Measurements from ENCODE around the gene DIAPH3.
A peak's percentile ranks its signal among the peaks of the same experiment; 100 is the strongest.

Gene DIAPH3

GRCh38 chr13:59924256-59924655 is 239.5 kb downstream of the DIAPH3 start:
- DNase-seq (ENCODE audit: insufficient read length, low spot score) (no peak), FAIRE-seq (no peak)
- TF ChIP-seq POLR2AphosphoS5 (IDR thresholded peaks at IDR 0.05; ENCODE audit: low read depth, low read length) (no peak), POLR2A (IDR thresholded peaks at IDR 0.05; ENCODE audit: low read depth, low read length) (no peak), PAX5 (IDR thresholded peaks at IDR 0.05; ENCODE audit: insufficient read depth, low read length, severe bottlenecking) (no peak), TAF1 (IDR thresholded peaks at IDR 0.05; ENCODE audit: low read depth, low read length) (no peak), SPI1 (IDR thresholded peaks at IDR 0.05; ENCODE audit: low read depth, low read length) (no peak), POU2F2 (IDR thresholded peaks at IDR 0.05; ENCODE audit: low read depth, low read length) (no peak)

DNA sequence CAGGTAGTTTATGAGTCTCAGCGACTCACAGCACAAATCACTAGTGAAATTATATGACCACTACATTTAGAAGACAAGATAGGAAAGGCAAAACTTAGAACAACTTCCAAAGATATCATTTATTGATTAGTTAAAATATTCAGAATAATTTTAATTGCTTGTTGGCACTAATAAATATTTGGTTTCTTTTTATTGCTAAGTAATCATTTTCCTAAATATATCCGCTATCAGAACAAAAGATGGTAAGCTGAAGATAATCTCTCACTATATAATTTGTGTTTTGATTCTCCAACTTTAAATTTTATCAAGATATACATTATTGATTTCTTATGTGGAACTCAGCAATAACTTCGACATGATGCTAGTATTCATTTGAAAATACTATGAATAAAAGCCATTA is 248.5 kb downstream of the DIAPH3 start:
- TF ChIP-seq POLR2A (IDR thresholded peaks at IDR 0.05; ENCODE audit: low read depth, low read length): no peak
- TF ChIP-seq SPI1 (IDR thresholded peaks at IDR 0.05; ENCODE audit: low read depth, low read length): no peak
- no peak for TF ChIP-seq POU2F2 (IDR thresholded peaks at IDR 0.05; ENCODE audit: low read depth, low read length)
- TF ChIP-seq PAX5 (IDR thresholded peaks at IDR 0.05; ENCODE audit: insufficient read depth, low read length, severe bottlenecking): no peak
- no peak for TF ChIP-seq POLR2AphosphoS5 (IDR thresholded peaks at IDR 0.05; ENCODE audit: low read depth, low read length)
- no peak for TF ChIP-seq TAF1 (IDR thresholded peaks at IDR 0.05; ENCODE audit: low read depth, low read length)
- FAIRE-seq (no peak), DNase-seq (ENCODE audit: insufficient read length, low spot score) (no peak)

GRCh38 chr13:59914556-59914955 is 249.2 kb downstream of the DIAPH3 start:
- TF ChIP-seq POU2F2 (IDR thresholded peaks at IDR 0.05; ENCODE audit: low read depth, low read length) (no peak), POLR2AphosphoS5 (IDR thresholded peaks at IDR 0.05; ENCODE audit: low read depth, low read length) (no peak), PAX5 (IDR thresholded peaks at IDR 0.05; ENCODE audit: insufficient read depth, low read length, severe bottlenecking) (no peak), TAF1 (IDR thresholded peaks at IDR 0.05; ENCODE audit: low read depth, low read length) (no peak), SPI1 (IDR thresholded peaks at IDR 0.05; ENCODE audit: low read depth, low read length) (no peak), POLR2A (IDR thresholded peaks at IDR 0.05; ENCODE audit: low read depth, low read length) (no peak)
- FAIRE-seq (no peak), DNase-seq (ENCODE audit: insufficient read length, low spot score) (no peak)

GRCh38 chr13:59906413-59907049 is 257.2 kb downstream of the DIAPH3 start:
- TF ChIP-seq POU2F2 (IDR thresholded peaks at IDR 0.05; ENCODE audit: low read depth, low read length): no peak
- no peak for TF ChIP-seq POLR2A (IDR thresholded peaks at IDR 0.05; ENCODE audit: low read depth, low read length)
- TF ChIP-seq TAF1 (IDR thresholded peaks at IDR 0.05; ENCODE audit: low read depth, low read length): no peak
- TF ChIP-seq PAX5 (IDR thresholded peaks at IDR 0.05; ENCODE audit: insufficient read depth, low read length, severe bottlenecking): no peak
- TF ChIP-seq POLR2AphosphoS5 (IDR thresholded peaks at IDR 0.05; ENCODE audit: low read depth, low read length): no peak
- TF ChIP-seq SPI1 (IDR thresholded peaks at IDR 0.05; ENCODE audit: low read depth, low read length): no peak
- FAIRE-seq (peak; percentile 78), DNase-seq (ENCODE audit: insufficient read length, low spot score) (no peak)

DNA sequence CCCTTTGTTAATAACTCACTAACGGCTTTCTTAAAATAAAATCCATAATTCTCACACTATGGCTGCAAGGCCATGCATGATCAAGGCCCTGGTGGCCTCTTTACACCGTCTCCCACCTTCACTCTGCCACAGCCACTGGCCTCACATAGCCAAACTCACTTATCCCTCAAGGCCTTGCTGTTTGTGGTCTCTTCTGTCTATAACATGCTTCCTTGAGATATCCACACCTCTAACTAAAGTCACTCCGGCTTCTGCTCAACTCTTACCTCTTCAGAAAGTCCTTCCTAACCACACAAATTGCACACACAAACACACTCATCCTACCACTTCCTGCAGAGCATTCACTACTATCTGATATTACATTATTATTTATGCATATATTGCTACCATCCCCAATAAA is 262.5 kb downstream of the DIAPH3 start:
- no peak for TF ChIP-seq TAF1 (IDR thresholded peaks at IDR 0.05; ENCODE audit: low read depth, low read length)
- TF ChIP-seq SPI1 (IDR thresholded peaks at IDR 0.05; ENCODE audit: low read depth, low read length): no peak
- no peak for TF ChIP-seq PAX5 (IDR thresholded peaks at IDR 0.05; ENCODE audit: insufficient read depth, low read length, severe bottlenecking)
- TF ChIP-seq POU2F2 (IDR thresholded peaks at IDR 0.05; ENCODE audit: low read depth, low read length): no peak
- no peak for TF ChIP-seq POLR2AphosphoS5 (IDR thresholded peaks at IDR 0.05; ENCODE audit: low read depth, low read length)
- no peak for TF ChIP-seq POLR2A (IDR thresholded peaks at IDR 0.05; ENCODE audit: low read depth, low read length)
- FAIRE-seq: no peak
- DNase-seq (ENCODE audit: insufficient read length, low spot score): no peak

- no peak for DNase-seq (ENCODE audit: insufficient read length, low spot score)
- no peak for TF ChIP-seq TAF1 (IDR thresholded peaks at IDR 0.05; ENCODE audit: low read depth, low read length)
- TF ChIP-seq POU2F2 (IDR thresholded peaks at IDR 0.05; ENCODE audit: low read depth, low read length): no peak
- TF ChIP-seq SPI1 (IDR thresholded peaks at IDR 0.05; ENCODE audit: low read depth, low read length): no peak
- TF ChIP-seq POLR2A (IDR thresholded peaks at IDR 0.05; ENCODE audit: low read depth, low read length): no peak
- no peak for TF ChIP-seq POLR2AphosphoS5 (IDR thresholded peaks at IDR 0.05; ENCODE audit: low read depth, low read length)
- TF ChIP-seq PAX5 (IDR thresholded peaks at IDR 0.05; ENCODE audit: insufficient read depth, low read length, severe bottlenecking): no peak
- FAIRE-seq: no peak
These were observed 265.7 kb downstream of the DIAPH3 start for GRCh38 chr13:59898066-59898465.

- FAIRE-seq: no peak
- DNase-seq (ENCODE audit: insufficient read length, low spot score): no peak
- TF ChIP-seq POU2F2 (IDR thresholded peaks at IDR 0.05; ENCODE audit: low read depth, low read length): no peak
- TF ChIP-seq SPI1 (IDR thresholded peaks at IDR 0.05; ENCODE audit: low read depth, low read length): no peak
- TF ChIP-seq TAF1 (IDR thresholded peaks at IDR 0.05; ENCODE audit: low read depth, low read length): no peak
- no peak for TF ChIP-seq PAX5 (IDR thresholded peaks at IDR 0.05; ENCODE audit: insufficient read depth, low read length, severe bottlenecking)
- TF ChIP-seq POLR2AphosphoS5 (IDR thresholded peaks at IDR 0.05; ENCODE audit: low read depth, low read length): no peak
- no peak for TF ChIP-seq POLR2A (IDR thresholded peaks at IDR 0.05; ENCODE audit: low read depth, low read length)
These were observed 270.5 kb downstream of the DIAPH3 start for GRCh38 chr13:59893266-59893665.

DNA sequence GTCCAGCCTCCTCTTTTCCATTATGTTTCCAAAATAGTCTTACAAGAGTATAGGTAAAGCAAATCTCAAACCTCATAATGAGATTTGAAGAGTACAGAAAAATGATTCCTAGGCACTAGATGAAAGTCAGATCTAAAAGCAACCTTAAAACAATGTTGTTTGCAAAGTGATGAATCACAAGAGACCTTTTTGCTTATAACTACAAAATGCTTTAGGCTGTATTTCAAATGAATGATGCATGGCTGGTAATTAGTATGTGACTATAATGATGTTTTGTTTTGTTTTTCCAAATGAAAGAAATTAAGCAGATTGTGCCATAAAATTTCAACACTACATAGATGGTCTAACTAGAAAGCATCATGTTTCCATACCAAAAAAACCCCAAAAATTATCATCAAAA is 272.7 kb downstream of the DIAPH3 start:
- no peak for DNase-seq (ENCODE audit: insufficient read length, low spot score)
- FAIRE-seq: no peak
- no peak for TF ChIP-seq POLR2A (IDR thresholded peaks at IDR 0.05; ENCODE audit: low read depth, low read length)
- TF ChIP-seq POLR2AphosphoS5 (IDR thresholded peaks at IDR 0.05; ENCODE audit: low read depth, low read length): no peak
- TF ChIP-seq TAF1 (IDR thresholded peaks at IDR 0.05; ENCODE audit: low read depth, low read length): no peak
- TF ChIP-seq POU2F2 (IDR thresholded peaks at IDR 0.05; ENCODE audit: low read depth, low read length): no peak
- TF ChIP-seq SPI1 (IDR thresholded peaks at IDR 0.05; ENCODE audit: low read depth, low read length): no peak
- no peak for TF ChIP-seq PAX5 (IDR thresholded peaks at IDR 0.05; ENCODE audit: insufficient read depth, low read length, severe bottlenecking)

GRCh38 chr13:59890054-59890453 is 273.7 kb downstream of the DIAPH3 start:
- DNase-seq (ENCODE audit: insufficient read length, low spot score) (no peak), FAIRE-seq (peak; percentile 48)
- TF ChIP-seq POU2F2 (IDR thresholded peaks at IDR 0.05; ENCODE audit: low read depth, low read length) (no peak), POLR2AphosphoS5 (IDR thresholded peaks at IDR 0.05; ENCODE audit: low read depth, low read length) (no peak), TAF1 (IDR thresholded peaks at IDR 0.05; ENCODE audit: low read depth, low read length) (no peak), SPI1 (IDR thresholded peaks at IDR 0.05; ENCODE audit: low read depth, low read length) (no peak), POLR2A (IDR thresholded peaks at IDR 0.05; ENCODE audit: low read depth, low read length) (no peak)
